HG03469 (cell line): ENCODE data around the gene GATAD2B.
A peak's percentile ranks its signal among the peaks of the same experiment; 100 is the strongest.
"Not testable (repeated sequence)": the region's sequence is repeated elsewhere in the genome, so short reads cannot be mapped to it uniquely, and the experiment has no call there.

Experiments used
- ATAC-seq: cut with Tn5 transposase; IDR thresholded peaks from one replicate; pipeline ENCODE4 v1.9.1; 2021; ENCODE audit warnings: mild to moderate bottlenecking, moderate library complexity, moderate number of reproducible peaks; ENCODE audit not compliant: unreplicated experiment

Gene GATAD2B

DNA sequence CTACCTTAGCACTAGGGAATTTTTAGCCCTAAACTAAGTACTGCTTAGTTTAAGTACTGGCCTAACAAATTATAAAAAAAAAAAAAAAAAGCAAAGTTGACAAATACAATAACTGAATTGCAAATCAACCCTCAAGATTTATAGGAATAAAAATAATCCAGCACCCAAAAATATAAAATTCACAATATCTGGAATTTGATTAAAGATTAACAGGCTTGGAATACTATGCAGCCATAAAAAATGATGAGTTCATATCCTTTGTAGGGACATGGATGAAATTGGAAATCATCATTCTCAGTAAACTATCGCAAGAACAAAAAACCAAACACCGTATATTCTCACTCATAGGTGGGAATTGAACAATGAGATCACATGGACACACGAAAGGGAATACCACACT lies 78.4 kb downstream of the GATAD2B start:
- not testable (repeated sequence) for ATAC-seq

DNA sequence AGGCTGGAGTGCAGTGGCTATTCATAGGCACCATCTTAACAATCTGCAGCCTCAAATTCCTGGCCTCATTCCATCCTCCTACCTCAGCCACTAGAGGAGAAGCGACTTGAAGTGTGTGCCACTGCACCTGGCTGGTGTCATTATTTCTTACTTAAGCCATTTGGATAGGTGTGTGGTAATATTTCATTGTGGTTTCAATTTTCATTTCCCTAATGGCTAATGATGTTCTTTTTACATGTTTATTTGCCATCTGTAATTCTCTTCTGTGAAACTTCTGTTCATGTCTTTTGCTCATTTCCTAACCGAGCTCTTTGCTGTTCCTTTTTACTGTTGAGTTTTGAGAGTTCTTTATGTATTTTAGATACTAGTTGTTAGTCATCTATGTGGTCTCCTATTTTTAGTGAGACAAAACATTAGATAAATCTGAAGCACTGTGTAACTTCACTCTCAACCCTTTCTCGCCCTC lies 80.7 kb downstream of the GATAD2B start:
- peak; percentile 63 for ATAC-seq

GRCh38 chr1:153841463-153841994 lies 81.2 kb downstream of the GATAD2B start:
- ATAC-seq, result no peak

- ATAC-seq, result not testable (repeated sequence)
Observed at GRCh38 chr1:153840774-153841173, 82.0 kb downstream of the GATAD2B start.

GRCh38 chr1:153833968-153834367 lies 88.8 kb downstream of the GATAD2B start:
- ATAC-seq, result not testable (repeated sequence)

- no peak for ATAC-seq
Observed at GRCh38 chr1:153833171-153833570, 89.6 kb downstream of the GATAD2B start.

DNA sequence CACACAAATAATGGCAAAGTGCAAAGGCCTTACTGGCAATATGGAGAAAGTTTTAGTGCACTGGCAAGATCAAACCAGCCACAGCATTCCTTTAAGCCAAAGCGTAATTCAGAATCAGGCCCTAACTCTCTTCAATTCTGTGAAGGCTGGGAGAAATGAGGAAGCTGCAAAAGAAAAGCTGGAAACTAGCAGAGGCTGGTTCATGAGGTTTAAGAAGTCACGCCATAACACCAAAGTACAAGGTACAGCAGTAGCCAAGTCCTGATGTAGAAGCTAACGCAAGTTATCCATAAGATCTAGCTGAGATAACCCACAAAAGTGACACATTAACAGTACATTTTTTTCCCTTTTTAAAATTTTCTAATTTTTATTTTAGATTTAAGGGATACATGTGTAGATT lies 90.5 kb downstream of the GATAD2B start:
- no peak for ATAC-seq

- no peak for ATAC-seq
Observed at GRCh38 chr1:153831026-153831425, 91.7 kb downstream of the GATAD2B start.

- no peak for ATAC-seq
Observed at GRCh38 chr1:153827168-153827964, 95.4 kb downstream of the GATAD2B start.

- no peak for ATAC-seq
Observed at GRCh38 chr1:153818876-153819275, 103.9 kb downstream of the GATAD2B start.

- no peak for ATAC-seq
Observed at GRCh38 chr1:153816283-153816889, 106.4 kb downstream of the GATAD2B start.

GRCh38 chr1:153805886-153806719 lies 116.7 kb downstream of the GATAD2B start:
- no peak for ATAC-seq

DNA sequence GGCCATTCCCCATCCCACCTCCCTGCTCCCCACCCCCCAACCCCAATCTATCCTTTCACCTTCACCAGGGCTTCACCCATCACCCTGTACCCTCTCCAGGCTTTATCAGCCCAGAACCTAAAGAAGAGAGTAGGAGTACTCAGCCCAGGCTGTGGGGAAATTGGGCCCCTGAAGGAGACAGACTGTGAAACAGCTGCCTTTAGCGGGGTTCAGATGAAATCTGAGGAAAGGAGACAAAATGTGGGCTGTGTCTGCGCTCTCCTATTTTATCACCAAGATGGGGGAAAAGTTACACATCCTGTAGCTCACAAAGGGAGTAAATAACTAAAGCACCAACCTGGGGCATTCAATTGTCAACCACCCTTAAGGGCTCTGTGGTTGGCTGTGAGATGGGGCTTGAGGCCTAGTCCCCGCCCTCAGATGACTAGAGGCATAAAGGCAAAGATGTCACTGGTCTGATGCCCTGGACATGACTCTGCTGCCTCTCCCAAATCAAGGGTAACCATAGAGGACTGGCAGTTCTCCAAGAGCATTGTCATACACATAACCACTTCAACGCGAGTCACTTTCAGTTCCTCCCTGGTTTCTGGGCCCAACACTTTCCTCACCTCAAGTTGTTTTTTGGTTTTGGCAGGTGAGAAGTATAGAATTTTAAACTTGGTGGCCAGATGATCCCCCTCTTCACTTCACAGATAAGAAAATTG lies 117.6 kb downstream of the GATAD2B start:
- peak; percentile 82 for ATAC-seq

DNA sequence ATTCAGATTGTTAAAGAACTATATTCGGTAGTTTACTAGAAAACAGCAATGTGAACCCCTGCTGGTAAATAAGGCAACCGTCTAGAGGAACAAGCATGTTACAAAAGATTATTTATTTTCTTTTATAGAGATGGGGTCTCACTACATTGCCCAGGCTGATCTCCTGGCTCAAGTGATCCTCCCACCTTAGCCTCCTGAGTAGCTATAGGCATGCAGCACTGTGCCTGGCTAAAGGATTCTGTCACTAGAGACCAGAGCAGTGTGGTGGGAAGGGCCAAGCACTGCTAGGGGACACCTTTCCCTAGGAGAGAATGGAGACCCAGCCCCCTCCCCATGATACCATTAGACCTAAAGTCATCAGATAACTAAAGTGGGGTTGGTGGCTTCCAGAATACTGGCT lies 118.7 kb downstream of the GATAD2B start:
- ATAC-seq, result no peak

DNA sequence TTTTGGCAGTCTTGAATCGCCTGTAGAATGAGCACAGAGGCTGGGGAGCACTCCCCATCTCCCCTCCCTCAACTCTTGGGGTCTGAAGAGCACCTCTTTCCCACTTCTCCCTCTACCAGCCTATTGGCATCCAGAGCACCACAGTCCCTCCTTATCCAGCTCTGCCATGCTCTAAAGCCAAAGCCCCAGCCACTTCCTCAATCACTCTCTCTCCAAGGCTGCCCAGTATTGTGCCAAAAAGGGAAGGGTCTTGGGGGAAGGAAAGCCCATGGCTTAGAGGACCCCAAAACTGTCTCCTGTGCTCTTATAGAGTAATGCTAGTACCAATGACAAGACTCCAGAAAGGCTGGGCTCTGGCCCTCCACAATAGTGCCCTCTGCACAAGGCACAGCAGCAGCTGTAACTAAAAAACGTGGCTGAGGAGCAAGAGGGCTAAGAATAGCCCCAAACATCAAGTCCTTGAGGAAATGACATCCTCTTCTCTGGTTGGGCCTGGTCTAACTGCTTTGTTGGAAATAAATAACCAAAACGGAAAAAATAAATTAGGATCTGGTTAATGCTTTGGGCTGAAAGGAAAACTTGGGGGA lies 119.2 kb downstream of the GATAD2B start:
- no peak for ATAC-seq

- no peak for ATAC-seq
Observed at GRCh38 chr1:153801786-153802697, 120.7 kb downstream of the GATAD2B start.

DNA sequence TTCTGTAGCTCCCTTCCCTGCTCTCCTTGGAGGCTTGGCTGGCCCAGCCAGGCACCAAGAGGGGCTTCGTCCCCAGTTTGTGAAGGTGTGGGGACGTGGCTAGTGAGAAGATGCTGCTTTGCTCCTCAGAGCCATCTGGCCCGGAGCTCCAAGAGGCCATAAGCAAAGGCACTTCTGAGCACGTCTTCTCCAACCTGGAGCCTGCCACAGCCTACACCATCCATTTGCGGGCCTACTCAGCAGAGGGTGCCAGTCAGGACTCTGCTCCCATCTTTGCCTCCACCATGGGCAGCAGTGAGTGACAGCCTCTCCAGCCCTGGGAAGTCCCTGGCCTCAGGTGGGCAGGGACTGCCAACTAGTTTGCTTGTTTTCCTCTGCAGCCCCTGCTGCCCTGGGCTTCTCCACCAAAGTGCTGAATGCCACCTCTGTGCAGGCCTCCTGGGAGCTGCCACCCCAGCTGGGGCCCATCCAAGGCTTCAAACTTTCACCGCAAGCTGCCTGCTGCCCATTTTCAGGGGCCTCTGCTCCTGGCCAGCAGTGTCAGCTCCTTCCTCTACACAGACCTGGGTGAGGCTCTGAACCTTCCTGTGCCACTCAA lies 121.6 kb downstream of the GATAD2B start:
- no peak for ATAC-seq

DNA sequence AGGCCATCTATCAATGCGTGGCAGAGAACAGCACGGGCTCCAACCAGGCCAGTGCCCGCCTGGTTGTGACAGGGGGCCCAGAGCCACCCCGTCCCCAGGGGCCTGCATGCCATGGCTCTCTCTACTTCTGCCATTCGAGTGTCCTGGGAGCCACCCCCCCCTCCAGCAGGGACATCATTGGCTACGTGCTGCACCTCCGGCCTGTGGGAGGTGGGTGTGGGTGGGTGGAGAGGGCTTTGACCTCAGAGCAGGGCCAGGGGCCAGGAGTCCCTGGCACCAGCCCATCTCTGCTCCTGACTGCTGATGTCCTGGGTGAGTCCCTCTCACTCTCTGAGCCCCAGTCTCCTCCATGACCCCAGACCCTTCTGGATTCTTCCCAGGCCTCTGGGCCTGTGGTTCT lies 122.3 kb downstream of the GATAD2B start:
- ATAC-seq, result no peak
